ENCODE data around the gene SIPA1L3.

SIPA1L3 gene

DNA sequence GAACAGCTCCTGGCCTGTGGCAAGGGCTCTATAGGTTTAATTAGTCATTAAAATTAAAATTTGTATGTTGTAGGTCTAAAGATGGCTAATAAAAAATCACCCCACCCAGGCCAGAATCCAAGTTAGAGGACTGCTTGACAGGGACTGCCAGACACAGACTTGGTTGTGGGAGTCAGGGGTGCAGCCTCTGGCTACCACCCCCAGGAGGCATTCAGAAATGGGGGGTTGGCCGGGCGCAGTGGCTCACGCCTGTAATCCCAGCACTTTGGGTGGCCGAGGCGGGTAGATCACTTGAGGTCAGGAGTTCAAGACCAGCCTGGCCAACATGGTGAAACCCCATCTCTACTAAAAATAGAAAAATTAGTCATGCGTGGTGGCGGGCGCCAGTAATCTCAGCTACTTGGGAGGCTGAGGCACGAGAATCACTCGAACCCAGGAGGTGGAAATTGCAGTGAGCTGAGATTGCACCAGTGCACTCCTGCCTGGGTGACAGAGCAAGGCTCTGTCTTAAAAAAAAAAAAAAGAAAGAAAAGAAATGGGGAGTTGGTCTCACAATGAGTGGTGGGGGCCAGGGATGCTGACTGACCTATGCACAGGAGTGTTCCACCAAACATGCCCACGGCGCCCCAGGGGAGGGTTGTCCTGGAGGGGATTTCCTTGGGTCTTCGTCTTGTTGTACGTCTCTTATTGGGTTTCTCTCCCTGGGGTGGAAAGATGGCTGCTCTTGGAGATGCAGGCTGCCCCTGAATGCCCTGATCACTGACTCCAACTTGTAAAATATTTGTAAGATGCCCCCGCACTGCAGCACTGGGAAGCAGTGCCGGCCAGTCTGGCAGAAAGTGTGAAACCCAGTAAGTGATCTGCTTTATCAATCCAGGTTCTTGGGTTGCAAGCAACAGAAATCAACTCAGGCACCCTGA is 68.8 kb downstream of the SIPA1L3 start:
- TF ChIP-seq CTCF (conservative IDR thresholded peaks at IDR 0.05; ENCODE audit: low read length): no peak
- DNase-seq (ENCODE audit: low read depth): no peak
- no peak overlapping the region for H3K4me3 ChIP-seq (ENCODE audit: low read length)

GRCh38 chr19:37977391-37977790 is 70.4 kb downstream of the SIPA1L3 start:
- H3K4me3 ChIP-seq (ENCODE audit: low read length): no peak overlapping the region
- no peak for TF ChIP-seq CTCF (conservative IDR thresholded peaks at IDR 0.05; ENCODE audit: low read length)
- DNase-seq (ENCODE audit: low read depth): no peak

DNA sequence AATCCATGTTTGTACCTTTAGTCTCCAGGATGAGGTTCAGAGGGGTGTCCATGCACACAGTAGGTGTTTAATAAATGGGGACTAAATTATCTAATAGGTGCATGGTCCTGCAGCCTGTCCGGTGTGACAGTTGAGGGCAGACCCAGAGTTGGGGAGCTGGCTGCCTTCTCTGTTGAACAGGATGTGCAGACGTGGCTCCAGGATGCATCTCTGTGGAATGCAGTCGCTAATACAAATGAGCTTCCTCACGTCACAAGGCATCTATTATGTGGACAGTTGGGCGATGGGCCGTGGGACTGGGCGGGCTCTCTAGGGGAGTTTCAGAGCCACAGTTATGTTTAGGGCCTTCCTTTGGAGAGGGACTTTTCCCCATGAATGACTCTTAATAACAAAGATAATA is 71.0 kb downstream of the SIPA1L3 start:
- no peak for TF ChIP-seq CTCF (conservative IDR thresholded peaks at IDR 0.05; ENCODE audit: low read length)
- H3K4me3 ChIP-seq (ENCODE audit: low read length): no peak overlapping the region
- DNase-seq (ENCODE audit: low read depth): peak; percentile 75

DNA sequence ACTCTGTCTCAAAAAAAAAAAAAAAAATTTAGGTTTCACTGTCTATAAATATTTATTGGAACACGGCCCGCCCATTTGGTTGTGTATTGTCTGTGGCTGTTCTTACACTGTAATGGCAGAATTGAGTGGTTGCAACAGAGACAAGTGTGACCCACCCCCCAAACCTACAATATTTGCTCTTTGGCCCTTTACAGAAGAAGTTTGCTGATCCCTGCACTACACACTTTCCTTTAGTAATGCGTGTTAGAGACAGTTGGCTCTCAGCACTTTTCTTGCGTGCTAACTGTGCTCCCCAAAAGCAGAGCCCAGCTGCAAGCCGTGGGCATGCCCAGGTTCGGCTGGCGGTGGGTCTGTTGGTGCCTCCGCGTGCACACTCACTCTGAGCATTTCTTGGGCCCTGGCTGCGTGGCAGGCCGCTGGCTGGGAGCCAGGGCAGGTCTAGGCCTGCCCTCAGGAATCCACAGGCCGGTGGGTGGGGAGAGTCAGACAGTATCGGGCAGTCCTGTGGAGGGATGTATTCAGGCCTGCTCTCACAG is 72.6 kb downstream of the SIPA1L3 start:
- DNase-seq (ENCODE audit: low read depth): no peak
- no peak for TF ChIP-seq CTCF (conservative IDR thresholded peaks at IDR 0.05; ENCODE audit: low read length)
- no peak overlapping the region for H3K4me3 ChIP-seq (ENCODE audit: low read length)

DNA sequence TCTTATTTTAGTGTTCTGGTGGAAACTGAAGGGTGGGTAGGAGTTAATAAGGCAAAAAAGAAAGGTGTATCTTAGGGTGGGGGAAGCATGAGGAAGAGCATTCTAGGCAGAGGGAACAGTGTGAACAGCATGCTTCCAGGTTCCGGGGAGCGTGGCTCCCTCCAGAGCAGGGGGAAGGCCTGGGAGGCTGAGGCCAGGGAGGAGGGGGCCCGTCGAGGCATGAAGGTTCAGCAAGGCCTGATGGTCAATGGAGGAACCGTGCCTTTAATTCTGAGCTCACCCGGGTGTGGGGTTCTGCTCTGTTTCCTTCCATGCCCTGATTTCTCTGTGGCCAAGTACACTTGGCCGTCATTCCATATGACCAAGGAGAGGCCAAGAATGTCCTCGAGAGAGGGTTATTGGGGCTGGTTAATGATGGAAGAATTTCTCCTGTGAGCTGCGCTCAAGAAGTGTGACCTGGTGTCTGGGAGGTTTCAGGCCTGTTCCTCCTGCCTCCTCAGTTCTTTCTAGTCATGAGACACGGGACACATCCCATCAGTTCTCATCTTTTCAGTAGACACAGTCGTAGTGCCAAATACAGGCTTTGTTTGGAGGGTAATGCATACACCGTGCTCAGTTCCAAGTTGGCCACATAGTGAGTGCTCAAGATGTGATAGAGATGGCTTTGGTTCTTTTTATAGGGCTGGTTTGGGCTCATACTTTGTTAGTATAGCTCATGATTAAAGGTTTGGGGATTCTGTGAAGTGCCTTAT is 73.6 kb downstream of the SIPA1L3 start:
- DNase-seq (ENCODE audit: low read depth): no peak
- no peak overlapping the region for H3K4me3 ChIP-seq (ENCODE audit: low read length)

DNA sequence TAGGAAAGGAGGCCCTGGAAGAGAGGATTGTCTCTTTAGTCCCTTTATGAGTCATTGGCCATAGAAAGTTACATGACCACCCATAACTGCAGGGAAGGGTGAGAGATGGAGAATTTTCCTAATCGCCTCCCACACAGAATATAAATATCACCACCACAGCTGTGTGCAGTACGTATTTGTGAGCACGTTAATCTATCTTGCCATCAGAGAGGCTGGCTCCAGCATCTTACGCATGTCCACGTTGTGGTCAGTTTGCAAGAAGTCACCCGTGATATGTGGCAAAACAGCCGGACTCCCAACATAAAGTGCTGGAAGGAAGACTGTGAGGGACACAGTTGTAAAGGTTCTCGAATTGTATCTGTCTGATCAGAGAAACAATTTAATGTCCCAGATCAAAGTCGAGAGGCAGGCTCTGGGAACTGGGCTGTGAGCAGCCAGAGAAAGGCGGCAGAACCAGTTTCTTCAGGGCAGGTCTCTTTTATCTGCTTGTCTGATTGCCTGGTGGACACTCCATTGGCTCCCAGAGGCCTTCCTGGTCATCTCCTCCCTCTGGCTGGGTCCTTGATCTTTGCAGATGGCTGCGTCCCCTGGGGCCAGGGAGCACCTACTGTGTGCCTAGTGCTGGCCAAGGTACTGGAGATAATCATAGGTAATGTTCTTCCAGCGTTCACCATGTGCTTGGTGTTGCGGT is 74.9 kb downstream of the SIPA1L3 start:
- H3K4me3 ChIP-seq (ENCODE audit: low read length): no peak overlapping the region
- no peak for DNase-seq (ENCODE audit: low read depth)
- no peak for TF ChIP-seq CTCF (conservative IDR thresholded peaks at IDR 0.05; ENCODE audit: low read length)

More for the DNA sequence above, 73.6 kb downstream of the SIPA1L3 start:
- TF ChIP-seq CTCF (conservative IDR thresholded peaks at IDR 0.05; ENCODE audit: low read length): no peak

All from AG10803 (cell line).